ENCODE measurements around the gene SOX5.

The SOX5 gene

GRCh38 chr12:23949348-23950209 lies at the start of gene SOX5:
Gene SOX5, minus strand, starts transcription at chr12:23949670. Its CDS starts 69 bp downstream, at chr12:23949601.
- FAIRE-seq = peak; percentile 93

- no peak for FAIRE-seq
Measured at GRCh38 chr12:23987046-23987445, 37.6 kb upstream of the SOX5 start.

GRCh38 chr12:23980826-23981225 lies 31.4 kb upstream of the SOX5 start:
- FAIRE-seq = no peak

DNA sequence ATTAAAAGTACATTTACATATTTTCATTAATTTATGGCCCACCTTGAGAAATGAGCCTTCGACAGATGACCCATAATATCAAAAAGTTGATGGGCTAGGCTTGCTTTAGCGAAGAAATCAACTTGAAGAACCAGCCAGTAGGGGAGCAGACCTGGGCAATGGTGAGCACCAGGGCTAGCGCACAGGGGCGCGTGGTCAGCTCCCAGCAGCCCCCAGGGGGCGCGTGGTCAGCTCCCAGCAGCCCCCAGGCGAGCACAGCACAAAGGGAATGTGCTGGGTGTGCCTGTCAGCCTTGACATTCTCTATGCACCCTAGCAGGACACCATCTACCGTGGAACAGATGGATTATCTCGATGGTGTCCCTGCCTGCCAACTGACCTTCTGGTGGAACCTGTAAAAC lies 15.3 kb upstream of the SOX5 start:
- no peak for FAIRE-seq

DNA sequence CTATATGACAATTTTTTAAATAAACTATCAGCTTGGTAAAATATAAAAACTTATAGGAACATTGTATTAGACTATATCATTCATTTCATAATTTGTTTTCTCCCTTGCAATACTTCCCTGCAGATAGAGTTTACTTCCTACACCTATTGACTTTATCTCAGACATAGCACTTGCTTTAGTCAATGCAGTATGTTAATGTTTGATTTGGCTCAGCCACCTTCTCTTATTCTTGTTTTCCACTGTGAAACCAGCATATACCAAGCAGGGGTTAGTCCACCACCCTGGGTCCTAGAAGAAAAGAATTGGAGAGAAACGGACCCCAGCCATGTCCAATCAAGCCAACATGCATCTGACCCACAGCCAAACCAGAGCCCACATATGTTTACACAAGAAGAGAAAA lies 10.4 kb upstream of the SOX5 start:
- no peak for FAIRE-seq

GRCh38 chr12:23954332-23954731 lies 4.9 kb upstream of the SOX5 start:
- FAIRE-seq = no peak

DNA sequence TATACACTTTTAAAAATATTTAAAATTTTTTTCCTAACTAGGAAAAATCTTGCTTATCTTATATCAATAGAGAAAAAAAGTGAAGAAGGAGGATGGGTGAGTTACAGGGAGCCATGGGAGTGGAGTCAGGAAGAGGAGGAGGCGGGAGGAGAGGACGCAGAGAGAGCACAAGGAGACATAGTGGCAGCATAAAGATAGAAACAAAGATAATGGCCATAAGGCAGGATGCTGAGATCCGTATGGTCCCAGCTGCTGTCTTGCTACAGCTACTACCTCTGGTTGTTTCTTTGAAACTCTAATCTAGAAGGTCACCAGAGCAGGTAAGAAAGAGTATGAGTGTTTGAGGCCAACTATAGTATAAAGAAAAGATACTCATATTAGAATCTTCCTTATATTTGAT lies 2.6 kb upstream of the SOX5 start:
- FAIRE-seq = no peak

GRCh38 chr12:23950775-23951451 lies 1.4 kb upstream of the SOX5 start:
- no peak for FAIRE-seq

- FAIRE-seq = no peak
Measured at GRCh38 chr12:23950210-23950774, 822 bp upstream of the SOX5 start.

DNA sequence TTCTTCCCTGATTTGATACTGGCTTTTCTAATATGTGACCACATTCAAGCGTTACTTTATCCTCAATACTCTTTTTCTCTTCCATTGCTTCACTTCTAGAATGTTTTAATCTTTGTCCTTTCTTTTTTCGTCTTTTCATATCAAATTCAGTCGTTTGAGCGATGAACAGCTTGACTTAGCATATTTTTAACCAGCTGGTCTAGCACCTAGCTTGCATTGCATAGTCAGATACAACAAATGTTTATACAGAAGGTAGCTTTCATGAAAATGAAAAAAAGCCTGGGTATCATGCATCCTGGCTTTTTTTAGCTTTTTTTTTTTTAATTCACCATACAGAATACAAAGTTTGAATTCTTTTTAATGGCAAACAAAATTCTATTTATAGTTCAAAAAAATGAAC lies 1.2 kb downstream of the SOX5 start:
- FAIRE-seq = peak; percentile 88

- peak; percentile 49 for FAIRE-seq
Measured at GRCh38 chr12:23947395-23947794, 2.1 kb downstream of the SOX5 start.

DNA sequence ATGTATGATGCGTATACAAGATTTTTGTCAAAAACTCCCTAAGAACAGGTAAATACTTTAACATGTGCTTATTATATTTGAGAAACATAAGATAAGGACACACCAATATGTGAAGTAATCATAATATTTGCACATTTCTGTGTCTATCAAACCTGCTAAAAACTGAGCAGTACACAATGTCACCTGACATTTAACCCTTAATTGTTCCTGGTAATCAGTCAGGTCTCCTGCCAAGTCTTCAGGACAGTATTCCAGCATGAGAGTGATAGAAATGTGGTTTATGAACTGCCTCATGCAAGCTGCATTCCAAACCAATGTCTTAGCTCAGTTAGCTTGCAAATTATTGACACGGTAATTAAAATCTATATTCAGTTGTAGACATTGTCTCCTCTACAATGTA lies 4.2 kb downstream of the SOX5 start:
- FAIRE-seq = no peak

GRCh38 chr12:23944067-23944466 lies 5.4 kb downstream of the SOX5 start:
- no peak for FAIRE-seq

GRCh38 chr12:23942841-23943240 lies 6.6 kb downstream of the SOX5 start:
- no peak for FAIRE-seq

- no peak for FAIRE-seq
Measured at GRCh38 chr12:23941780-23942179, 7.7 kb downstream of the SOX5 start.

GRCh38 chr12:23938422-23938821 lies 11.0 kb downstream of the SOX5 start:
- FAIRE-seq = peak; percentile 27

- FAIRE-seq = peak; percentile 41
Measured at GRCh38 chr12:23931176-23931575, 18.3 kb downstream of the SOX5 start.

- no peak for FAIRE-seq
Measured at GRCh38 chr12:23930599-23930998, 18.9 kb downstream of the SOX5 start.

- no peak for FAIRE-seq
Measured at GRCh38 chr12:23929906-23930305, 19.6 kb downstream of the SOX5 start.

DNA sequence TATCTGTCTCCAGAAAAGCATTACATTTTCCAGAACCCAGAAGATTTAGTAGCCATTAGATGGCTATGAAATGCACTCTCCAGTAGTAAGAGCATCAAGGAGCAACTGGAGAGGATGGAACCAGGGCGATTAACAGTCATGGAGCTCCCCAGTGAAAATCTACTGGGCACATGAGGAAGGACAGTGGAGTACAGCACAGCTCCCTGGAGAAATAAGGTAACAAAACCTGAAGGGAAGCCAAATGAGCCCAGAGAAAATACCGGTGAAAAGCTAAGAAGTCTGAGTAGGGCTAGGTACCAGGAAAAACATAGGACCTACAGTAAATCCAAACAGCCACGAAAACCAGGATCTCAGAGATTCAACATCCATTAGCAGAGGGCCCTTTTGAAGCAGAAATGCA lies 21.6 kb downstream of the SOX5 start:
- FAIRE-seq = no peak

DNA sequence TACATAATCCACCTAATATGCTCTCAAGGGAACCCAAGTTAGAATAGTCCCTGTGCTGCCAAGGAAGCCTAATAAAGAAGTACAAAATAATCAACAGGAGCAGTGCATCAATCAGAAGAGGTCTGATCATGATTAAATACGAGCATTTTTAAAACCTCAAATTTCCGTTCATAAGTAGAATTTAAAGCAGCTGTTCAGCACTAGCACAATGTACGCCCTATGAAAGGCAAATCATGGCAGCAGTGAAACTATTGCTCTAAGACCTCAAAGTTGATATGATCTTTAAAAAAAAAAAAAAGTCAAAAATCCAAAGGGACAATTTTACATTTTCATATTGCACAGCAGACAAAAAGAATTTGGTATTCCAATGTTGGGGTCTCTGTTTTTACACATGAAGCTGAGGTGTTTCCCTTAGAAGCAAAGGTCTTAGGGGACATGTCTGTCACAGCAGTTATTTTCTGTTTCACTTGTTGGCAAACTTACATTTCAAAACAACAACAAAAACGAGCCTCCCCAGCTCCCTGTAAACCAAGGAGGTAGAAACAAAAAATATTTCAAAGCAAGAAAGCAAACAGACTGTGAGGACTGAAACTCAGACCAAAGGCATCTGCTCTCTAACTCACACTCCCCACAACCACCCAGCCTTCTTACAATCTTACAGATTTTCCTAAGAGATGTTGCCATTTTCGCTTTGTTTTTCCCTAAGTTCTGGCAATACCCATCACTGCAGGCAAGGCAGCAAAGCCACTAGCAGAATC lies 28.2 kb downstream of the SOX5 start:
- no peak for FAIRE-seq

- no peak for FAIRE-seq
Measured at GRCh38 chr12:23911574-23911973, 37.9 kb downstream of the SOX5 start.

DNA sequence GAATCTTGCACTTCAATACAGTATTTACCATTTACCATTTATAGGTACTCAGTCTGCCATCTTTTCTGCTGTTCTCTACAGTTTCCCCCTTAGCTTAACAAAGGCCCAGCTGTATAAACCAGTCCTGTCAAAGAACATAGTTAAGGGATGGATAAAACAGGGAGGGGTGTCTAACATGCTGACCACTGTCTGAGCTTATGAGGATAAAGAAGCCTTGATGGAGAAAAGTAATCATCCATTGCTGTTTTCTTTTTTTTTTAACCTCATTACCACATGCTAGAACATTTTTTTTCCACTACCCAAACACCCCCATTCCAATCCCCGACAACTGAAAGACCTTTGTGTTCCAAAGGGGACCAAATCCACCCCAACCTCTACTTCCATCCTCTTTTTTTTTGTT lies 39.9 kb downstream of the SOX5 start:
- FAIRE-seq = no peak
